MG63 (cell line): ENCODE data around the gene KRT37. TPM values are rescaled to one million over a fixed set of nuclear protein-coding genes. Genes with fewer than 3 reads are reported as not detected.
"Not testable (repeated sequence)": the region's sequence is repeated elsewhere in the genome, so short reads cannot be mapped to it uniquely, and the experiment has no call there.

Experiments used
- DNase-seq: peaks from one replicate; pipeline ENCODE4 v3.0.0-alpha.2; 2020
- H3K27me3 ChIP-seq: fragments of 250-450 bp; sonication (Bioruptor Pico); 2 replicates; pipeline ENCODE4 v1.5.1; 2020; ENCODE audit warnings: mild to moderate bottlenecking, moderate library complexity
- H3K36me3 ChIP-seq: fragments of 250-450 bp; sonication (Bioruptor Pico); 2 replicates; pipeline ENCODE4 v1.5.1; 2020; ENCODE audit warnings: mild to moderate bottlenecking, moderate library complexity
- H3K4me3 ChIP-seq: fragments of 250-450 bp; sonication (Bioruptor Pico); 2 replicates; pipeline ENCODE4 v1.5.1; 2020; ENCODE audit warnings: mild to moderate bottlenecking, moderate library complexity
- H3K9me3 ChIP-seq: fragments of 250-450 bp; sonication (Bioruptor Pico); 2 replicates; pipeline ENCODE4 v1.5.1; 2020; ENCODE audit warnings: mild to moderate bottlenecking, moderate library complexity
- total RNA-seq: library from RNA; depleted of rRNA; stranded (reverse); fragments of >200 nt; shearing (Covaris generic); gene quantifications from 2 replicates; pipeline ENCODE4 v1.2.3, GENCODE V29; 2014; ENCODE audit warnings: low replicate concordance

Gene KRT37
- total RNA-seq, 1 experiment from 2014 or later, result not detected

GRCh38 chr17:41444186-41444585 is 19.8 kb upstream of the KRT37 start:
- peaks cover 2% of the 10 kb centered on the region; the same call in 1 of the 2 replicates for H3K9me3 ChIP-seq
- DNase-seq, result no peak
- H3K36me3 ChIP-seq, result no peaks in the 10 kb centered on the region
- no peaks in the 10 kb centered on the region for H3K27me3 ChIP-seq
- no peak overlapping the region for H3K4me3 ChIP-seq

- Histone ChIP-seq H3K4me3 (no peak overlapping the region), H3K36me3 (no peaks in the 10 kb centered on the region), H3K27me3 (no peaks in the 10 kb centered on the region), H3K9me3 (peaks cover 2% of the 10 kb centered on the region; the same call in 1 of the 2 replicates)
- peak; percentile 70 for DNase-seq
These were observed 18.4 kb upstream of the KRT37 start for GRCh38 chr17:41442739-41443138.

GRCh38 chr17:41440531-41441033 is 16.2 kb upstream of the KRT37 start, which contains the start of gene KRT38:
Gene KRT38, minus strand, starts transcription at chr17:41440983. Its CDS starts 62 bp downstream, at chr17:41440921.
- Histone ChIP-seq H3K27me3 (no peaks in the 10 kb centered on the region), H3K36me3 (no peaks in the 10 kb centered on the region), H3K9me3 (peaks cover 2% of the 10 kb centered on the region; the same call in 1 of the 2 replicates), H3K4me3 (no peak within 1 kb of the TSS)
- DNase-seq, result no peak

GRCh38 chr17:41439375-41439774 is 15.0 kb upstream of the KRT37 start:
- no peak for DNase-seq

GRCh38 chr17:41437769-41438168 is 13.4 kb upstream of the KRT37 start:
- peaks cover 2% of the 10 kb centered on the region; the same call in 1 of the 2 replicates for H3K9me3 ChIP-seq

More at GRCh38 chr17:41439375-41439774, 15.0 kb upstream of the KRT37 start:
- Histone ChIP-seq H3K4me3 (no peak overlapping the region), H3K9me3 (peaks cover 2% of the 10 kb centered on the region; the same call in 1 of the 2 replicates), H3K36me3 (no peaks in the 10 kb centered on the region), H3K27me3 (no peaks in the 10 kb centered on the region)

GRCh38 chr17:41437254-41437653 is 12.9 kb upstream of the KRT37 start:
- Histone ChIP-seq H3K4me3 (no peak overlapping the region), H3K36me3 (no peaks in the 10 kb centered on the region), H3K9me3 (peaks cover 2% of the 10 kb centered on the region; the same call in 1 of the 2 replicates), H3K27me3 (no peaks in the 10 kb centered on the region)
- no peak for DNase-seq

More at GRCh38 chr17:41437769-41438168, 13.4 kb upstream of the KRT37 start:
- H3K4me3 ChIP-seq, result no peak overlapping the region
- no peak for DNase-seq
- H3K36me3 ChIP-seq, result no peaks in the 10 kb centered on the region
- H3K27me3 ChIP-seq, result no peaks in the 10 kb centered on the region

GRCh38 chr17:41434415-41434814 is 10.0 kb upstream of the KRT37 start:
- no peaks in the 10 kb centered on the region for H3K27me3 ChIP-seq
- no peaks in the 10 kb centered on the region for H3K9me3 ChIP-seq
- no peak for DNase-seq

GRCh38 chr17:41434005-41434404 is 9.6 kb upstream of the KRT37 start:
- no peak for DNase-seq

More at GRCh38 chr17:41434415-41434814, 10.0 kb upstream of the KRT37 start:
- no peaks in the 10 kb centered on the region for H3K36me3 ChIP-seq
- H3K4me3 ChIP-seq, result no peak overlapping the region

GRCh38 chr17:41433586-41433985 is 9.2 kb upstream of the KRT37 start:
- H3K36me3 ChIP-seq, result no peaks in the 10 kb centered on the region

More at GRCh38 chr17:41434005-41434404, 9.6 kb upstream of the KRT37 start:
- H3K4me3 ChIP-seq, result no peak overlapping the region
- H3K9me3 ChIP-seq, result no peaks in the 10 kb centered on the region
- H3K27me3 ChIP-seq, result no peaks in the 10 kb centered on the region
- no peaks in the 10 kb centered on the region for H3K36me3 ChIP-seq

GRCh38 chr17:41430376-41430775 is 6.0 kb upstream of the KRT37 start:
- not testable (repeated sequence) for H3K27me3 ChIP-seq, H3K36me3 ChIP-seq, H3K9me3 ChIP-seq, DNase-seq, H3K4me3 ChIP-seq

More at GRCh38 chr17:41433586-41433985, 9.2 kb upstream of the KRT37 start:
- no peak overlapping the region for H3K4me3 ChIP-seq
- H3K9me3 ChIP-seq, result no peaks in the 10 kb centered on the region
- no peaks in the 10 kb centered on the region for H3K27me3 ChIP-seq
- DNase-seq, result no peak

- no peak overlapping the region for H3K4me3 ChIP-seq
- no peak for DNase-seq
- H3K36me3 ChIP-seq, result no peaks in the 10 kb centered on the region
These were observed 5.3 kb upstream of the KRT37 start for GRCh38 chr17:41429667-41430066.

GRCh38 chr17:41428591-41429291 is 4.4 kb upstream of the KRT37 start:
- H3K4me3 ChIP-seq, result no peak overlapping the region
- no peaks in the 10 kb centered on the region for H3K36me3 ChIP-seq
- H3K9me3 ChIP-seq, result no peaks in the 10 kb centered on the region; the same call in 1 of the 2 replicates
- DNase-seq, result no peak
- no peaks in the 10 kb centered on the region for H3K27me3 ChIP-seq

More at GRCh38 chr17:41429667-41430066, 5.3 kb upstream of the KRT37 start:
- no peaks in the 10 kb centered on the region; the same call in 1 of the 2 replicates for H3K9me3 ChIP-seq
- H3K27me3 ChIP-seq, result no peaks in the 10 kb centered on the region

- H3K4me3 ChIP-seq, H3K27me3 ChIP-seq, H3K36me3 ChIP-seq, H3K9me3 ChIP-seq, DNase-seq: not testable (repeated sequence)
These were observed 1.8 kb downstream of the KRT37 start for GRCh38 chr17:41422586-41422985.

- Histone ChIP-seq H3K36me3 (no peaks in the 10 kb centered on the region), H3K27me3 (no peaks in the 10 kb centered on the region), H3K4me3 (no peak overlapping the region), H3K9me3 (no peaks in the 10 kb centered on the region; the same call in 1 of the 2 replicates)
- DNase-seq, result no peak
These were observed 2.8 kb downstream of the KRT37 start for GRCh38 chr17:41421617-41422016.

GRCh38 chr17:41421116-41421515 is 3.3 kb downstream of the KRT37 start:
- Histone ChIP-seq H3K36me3 (no peaks in the 10 kb centered on the region), H3K9me3 (no peaks in the 10 kb centered on the region; the same call in 1 of the 2 replicates), H3K4me3 (no peak overlapping the region), H3K27me3 (no peaks in the 10 kb centered on the region)
- no peak for DNase-seq

- peak; percentile 56 for DNase-seq
- H3K9me3 ChIP-seq, result no peaks in the 10 kb centered on the region; the same call in 1 of the 2 replicates
- no peaks in the 10 kb centered on the region for H3K27me3 ChIP-seq
- no peak overlapping the region for H3K4me3 ChIP-seq
- no peaks in the 10 kb centered on the region for H3K36me3 ChIP-seq
These were observed 4.3 kb downstream of the KRT37 start for GRCh38 chr17:41420134-41420533.

GRCh38 chr17:41419716-41420115 is 4.7 kb downstream of the KRT37 start:
- no peak for DNase-seq
- no peak overlapping the region for H3K4me3 ChIP-seq

More at GRCh38 chr17:41419716-41420115, 4.7 kb downstream of the KRT37 start:
- Histone ChIP-seq H3K27me3 (no peaks in the 10 kb centered on the region), H3K9me3 (no peaks in the 10 kb centered on the region; the same call in 1 of the 2 replicates), H3K36me3 (no peaks in the 10 kb centered on the region)
